ENCODE measurements around the gene RNF224.

GRCh38 chr9:137232101-137232500, 4.8 kb downstream of the RNF224 start:
- TF ChIP-seq CTCF (conservative IDR thresholded peaks at IDR 0.05; ENCODE audit: low read depth in 2 of 2) = no peak
- TF ChIP-seq POLR2AphosphoS5 (IDR thresholded peaks at IDR 0.05; ENCODE audit: low read depth) = no peak
- TF ChIP-seq, protein P1, sequence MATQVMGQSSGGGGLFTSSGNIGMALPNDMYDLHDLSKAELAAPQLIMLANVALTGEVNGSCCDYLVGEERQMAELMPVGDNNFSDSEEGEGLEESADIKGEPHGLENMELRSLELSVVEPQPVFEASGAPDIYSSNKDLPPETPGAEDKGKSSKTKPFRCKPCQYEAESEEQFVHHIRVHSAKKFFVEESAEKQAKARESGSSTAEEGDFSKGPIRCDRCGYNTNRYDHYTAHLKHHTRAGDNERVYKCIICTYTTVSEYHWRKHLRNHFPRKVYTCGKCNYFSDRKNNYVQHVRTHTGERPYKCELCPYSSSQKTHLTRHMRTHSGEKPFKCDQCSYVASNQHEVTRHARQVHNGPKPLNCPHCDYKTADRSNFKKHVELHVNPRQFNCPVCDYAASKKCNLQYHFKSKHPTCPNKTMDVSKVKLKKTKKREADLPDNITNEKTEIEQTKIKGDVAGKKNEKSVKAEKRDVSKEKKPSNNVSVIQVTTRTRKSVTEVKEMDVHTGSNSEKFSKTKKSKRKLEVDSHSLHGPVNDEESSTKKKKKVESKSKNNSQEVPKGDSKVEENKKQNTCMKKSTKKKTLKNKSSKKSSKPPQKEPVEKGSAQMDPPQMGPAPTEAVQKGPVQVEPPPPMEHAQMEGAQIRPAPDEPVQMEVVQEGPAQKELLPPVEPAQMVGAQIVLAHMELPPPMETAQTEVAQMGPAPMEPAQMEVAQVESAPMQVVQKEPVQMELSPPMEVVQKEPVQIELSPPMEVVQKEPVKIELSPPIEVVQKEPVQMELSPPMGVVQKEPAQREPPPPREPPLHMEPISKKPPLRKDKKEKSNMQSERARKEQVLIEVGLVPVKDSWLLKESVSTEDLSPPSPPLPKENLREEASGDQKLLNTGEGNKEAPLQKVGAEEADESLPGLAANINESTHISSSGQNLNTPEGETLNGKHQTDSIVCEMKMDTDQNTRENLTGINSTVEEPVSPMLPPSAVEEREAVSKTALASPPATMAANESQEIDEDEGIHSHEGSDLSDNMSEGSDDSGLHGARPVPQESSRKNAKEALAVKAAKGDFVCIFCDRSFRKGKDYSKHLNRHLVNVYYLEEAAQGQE (IDR thresholded peaks at IDR 0.05; ENCODE audit: unreplicated experiment) = no peak
- TF ChIP-seq, protein P2, sequence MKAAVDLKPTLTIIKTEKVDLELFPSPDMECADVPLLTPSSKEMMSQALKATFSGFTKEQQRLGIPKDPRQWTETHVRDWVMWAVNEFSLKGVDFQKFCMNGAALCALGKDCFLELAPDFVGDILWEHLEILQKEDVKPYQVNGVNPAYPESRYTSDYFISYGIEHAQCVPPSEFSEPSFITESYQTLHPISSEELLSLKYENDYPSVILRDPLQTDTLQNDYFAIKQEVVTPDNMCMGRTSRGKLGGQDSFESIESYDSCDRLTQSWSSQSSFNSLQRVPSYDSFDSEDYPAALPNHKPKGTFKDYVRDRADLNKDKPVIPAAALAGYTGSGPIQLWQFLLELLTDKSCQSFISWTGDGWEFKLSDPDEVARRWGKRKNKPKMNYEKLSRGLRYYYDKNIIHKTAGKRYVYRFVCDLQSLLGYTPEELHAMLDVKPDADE (IDR thresholded peaks at IDR 0.05) = no peak
- no peak for TF ChIP-seq EZH2phosphoT487 (IDR thresholded peaks at IDR 0.05; ENCODE audit: unreplicated experiment)
